UCSD-AML1 (cell line): ENCODE results near the gene MAPK10.
A peak's percentile ranks its signal among the peaks of the same experiment; 100 is the strongest.
"Not testable (repeated sequence)": the region's sequence is repeated elsewhere in the genome, so short reads cannot be mapped to it uniquely, and the experiment has no call there.

Experiments
- DNase-seq: peaks from one replicate; lab custom pipeline; 2025; ENCODE audit not compliant: unreplicated experiment; lab: John Stamatoyannopoulos, UW

The MAPK10 gene

GRCh38 chr4:86048426-86048825, 311.4 kb downstream of the MAPK10 start:
- DNase-seq: no peak

DNA sequence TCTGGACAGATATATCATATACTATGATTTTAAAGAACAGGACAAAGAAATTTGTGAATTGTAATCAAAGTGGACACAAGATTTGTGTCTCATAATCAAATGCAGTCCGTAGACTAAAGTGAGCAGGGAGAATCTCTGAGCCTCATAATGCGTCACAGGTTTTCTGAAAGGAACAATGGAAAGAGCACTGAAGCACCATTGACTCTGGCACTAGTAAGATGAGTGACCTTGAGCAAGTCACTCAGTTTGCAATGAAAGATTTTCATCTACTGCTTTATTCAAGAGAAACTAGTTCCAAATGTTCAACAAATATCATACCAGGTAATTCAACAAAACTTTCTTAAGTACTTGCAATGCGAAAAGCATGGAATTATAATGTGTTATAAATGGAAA, 315.3 kb downstream of the MAPK10 start:
- DNase-seq: no peak

- DNase-seq: no peak
These were observed 315.9 kb downstream of the MAPK10 start for GRCh38 chr4:86043755-86044592.

GRCh38 chr4:86038037-86038436, 321.8 kb downstream of the MAPK10 start:
- no peak for DNase-seq

- DNase-seq: no peak
These were observed 323.1 kb downstream of the MAPK10 start for GRCh38 chr4:86036736-86037135.

- no peak for DNase-seq
These were observed 324.2 kb downstream of the MAPK10 start for GRCh38 chr4:86035688-86036087.

DNA sequence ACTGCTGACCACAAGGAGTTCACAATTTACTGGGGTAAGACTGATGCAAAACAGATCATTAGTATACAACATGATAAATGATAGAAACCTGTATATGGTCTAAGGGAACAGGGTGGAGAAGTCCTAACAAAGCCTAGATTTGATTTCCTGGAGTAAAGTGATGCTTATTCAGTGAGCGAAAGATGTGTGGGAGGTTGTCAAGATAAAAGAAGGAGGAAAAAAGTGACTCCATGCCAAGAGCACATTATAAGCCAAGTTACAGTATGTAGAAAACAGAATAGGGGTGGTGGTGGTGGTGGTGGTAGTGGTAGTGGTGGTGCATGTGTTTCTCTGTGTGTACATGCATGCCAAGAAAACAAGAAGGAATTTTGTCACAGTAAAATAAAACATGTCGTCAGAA, 325.2 kb downstream of the MAPK10 start:
- no peak for DNase-seq

- DNase-seq: peak; percentile 27
These were observed 326.7 kb downstream of the MAPK10 start for GRCh38 chr4:86033171-86033570.

GRCh38 chr4:86032476-86033022, 327.3 kb downstream of the MAPK10 start:
- DNase-seq: peak; percentile 18

- DNase-seq: no peak
These were observed 327.9 kb downstream of the MAPK10 start for GRCh38 chr4:86031927-86032326.

- DNase-seq: no peak
These were observed 333.1 kb downstream of the MAPK10 start for GRCh38 chr4:86026720-86027119.

DNA sequence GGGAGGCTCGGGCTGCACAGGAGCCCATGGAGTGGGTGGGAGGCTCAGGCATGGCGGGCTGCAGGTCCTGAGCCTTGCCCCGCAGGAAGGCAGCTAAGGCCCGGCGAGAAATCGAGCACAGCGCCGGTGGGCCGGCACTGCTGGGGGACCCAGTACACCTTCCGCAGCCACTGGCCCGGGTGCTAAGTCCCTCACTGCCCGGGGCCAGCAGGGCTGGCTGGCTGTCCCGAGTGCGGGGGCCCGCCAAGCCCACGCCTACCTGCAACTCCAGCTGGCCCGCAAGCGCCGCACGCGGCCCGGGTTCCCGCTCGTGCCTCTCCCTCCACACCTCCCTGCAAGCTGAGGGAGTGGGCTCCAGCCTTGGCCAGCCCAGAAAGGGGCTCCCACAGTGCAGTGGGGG, 338.2 kb downstream of the MAPK10 start:
- not testable (repeated sequence) for DNase-seq

GRCh38 chr4:86019906-86020305, 339.9 kb downstream of the MAPK10 start:
- no peak for DNase-seq

GRCh38 chr4:86019362-86019761, 340.5 kb downstream of the MAPK10 start:
- no peak for DNase-seq

DNA sequence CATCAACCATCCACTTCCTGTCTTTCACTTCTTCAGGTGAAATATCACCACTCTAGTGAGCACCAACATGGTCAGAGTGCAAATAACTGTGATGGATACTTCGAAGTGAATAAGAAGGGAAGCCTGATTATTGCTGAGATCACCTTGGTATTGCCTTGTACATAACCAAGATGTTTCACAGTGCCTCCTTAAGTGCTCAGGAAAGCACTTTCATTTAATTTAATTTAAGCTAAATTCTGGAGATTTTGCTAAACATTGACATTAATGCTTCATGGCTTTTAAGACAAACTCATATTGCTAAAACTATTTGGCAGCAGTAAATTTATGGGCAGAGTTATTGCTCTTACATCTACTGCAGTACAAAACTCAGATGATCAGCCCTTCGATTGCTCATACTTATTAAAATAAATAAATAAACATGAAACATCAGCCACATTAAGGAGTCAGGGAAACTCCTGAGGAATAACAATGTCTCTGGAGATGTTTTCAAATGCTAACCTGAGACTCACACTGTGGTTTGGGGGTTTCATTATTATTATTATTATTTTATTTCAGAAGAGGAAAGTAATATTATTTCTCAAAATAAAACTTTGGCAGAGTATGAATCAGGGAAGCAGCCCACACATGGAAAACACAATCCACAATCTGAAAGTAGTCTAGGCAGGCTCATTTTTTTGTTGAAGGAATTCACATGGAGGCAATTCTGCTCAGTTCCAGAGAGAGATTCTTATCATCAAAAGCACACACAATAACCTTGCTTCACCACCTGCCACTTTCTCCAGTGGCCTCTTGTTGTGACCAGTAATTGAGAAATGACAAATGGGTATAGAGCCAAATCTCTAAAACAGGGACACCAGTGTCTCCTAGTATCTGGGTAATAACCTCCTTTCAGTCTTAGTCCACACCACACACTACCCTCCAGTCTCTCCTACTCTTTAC, 344.2 kb downstream of the MAPK10 start:
- no peak for DNase-seq

DNA sequence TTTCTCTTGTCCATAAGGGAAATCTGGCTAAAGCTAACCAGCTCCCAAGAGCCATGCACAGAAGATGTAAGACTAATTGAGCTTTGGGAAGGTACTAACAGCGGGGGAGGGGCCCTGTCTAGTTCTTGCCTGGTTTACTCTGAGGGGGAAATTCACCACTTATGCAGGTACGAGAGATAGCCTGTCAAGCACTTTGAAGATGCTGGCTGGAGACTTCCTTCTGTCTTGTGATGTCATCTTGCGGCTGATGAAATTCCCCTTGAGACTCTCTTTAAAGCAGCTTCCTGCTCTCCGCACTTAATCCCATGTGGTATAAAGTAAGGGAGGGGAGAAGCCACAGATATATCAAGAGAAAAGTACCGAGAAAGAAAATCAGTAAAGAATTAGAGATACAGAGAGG, 345.3 kb downstream of the MAPK10 start:
- no peak for DNase-seq

DNA sequence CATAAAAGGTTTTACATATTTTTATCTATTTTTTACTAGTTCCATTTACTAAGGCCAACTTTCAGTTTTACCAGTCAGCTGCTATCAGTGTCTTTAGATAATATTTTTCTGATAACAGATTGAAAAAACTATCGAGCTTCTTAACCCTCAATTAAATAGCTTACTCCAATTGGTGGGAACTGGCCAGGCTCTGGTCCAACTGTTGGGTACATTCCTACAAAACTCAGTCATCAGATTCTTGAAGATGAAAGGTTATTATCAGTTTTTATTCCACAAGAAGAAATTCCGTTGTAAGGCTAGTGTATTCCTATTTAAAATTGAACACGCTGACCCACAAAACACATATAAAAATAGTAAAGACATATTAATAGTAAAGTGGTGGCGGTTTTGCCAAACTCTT, 346.2 kb downstream of the MAPK10 start:
- DNase-seq: no peak

DNA sequence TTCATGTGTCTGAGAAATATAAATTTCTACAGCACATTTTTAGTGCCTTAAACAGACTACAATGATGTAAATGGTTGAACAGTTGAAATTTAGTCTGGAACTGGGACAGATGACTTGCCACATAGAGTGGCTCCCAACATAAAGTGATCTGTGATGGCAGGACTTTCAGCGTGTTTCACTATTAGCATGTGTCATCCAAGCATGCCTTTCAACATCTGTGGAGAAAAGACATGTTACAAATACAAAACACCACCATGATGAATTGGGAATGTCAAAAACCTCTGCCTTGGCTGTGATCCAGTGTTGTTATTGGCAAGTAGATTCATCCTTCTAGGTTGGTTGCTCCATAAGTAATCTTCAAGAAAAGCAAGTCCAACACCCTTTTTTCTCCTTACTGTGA, 348.7 kb downstream of the MAPK10 start:
- no peak for DNase-seq

GRCh38 chr4:86007042-86007441, 352.8 kb downstream of the MAPK10 start:
- no peak for DNase-seq

DNA sequence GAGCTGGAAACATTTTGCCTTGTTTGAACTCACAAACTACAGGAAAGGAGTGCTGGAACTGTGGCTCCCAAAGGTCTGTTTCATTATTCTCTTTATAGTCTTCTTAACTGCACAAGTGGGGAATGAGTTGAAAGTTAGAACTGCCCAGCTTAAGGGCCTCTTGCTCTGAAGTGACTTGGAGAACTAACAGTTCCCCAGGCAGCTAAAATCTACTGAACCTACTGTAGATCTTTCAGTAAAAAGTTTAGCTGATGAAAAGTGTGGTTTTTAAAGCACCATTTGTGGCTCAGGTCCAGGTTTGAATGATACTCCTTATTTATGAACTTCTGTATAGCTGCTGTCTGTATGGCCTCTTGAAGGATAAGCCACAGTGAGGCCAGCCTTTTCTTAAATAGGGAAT, 353.8 kb downstream of the MAPK10 start:
- DNase-seq: no peak

GRCh38 chr4:86004030-86004429, 355.8 kb downstream of the MAPK10 start:
- no peak for DNase-seq

DNA sequence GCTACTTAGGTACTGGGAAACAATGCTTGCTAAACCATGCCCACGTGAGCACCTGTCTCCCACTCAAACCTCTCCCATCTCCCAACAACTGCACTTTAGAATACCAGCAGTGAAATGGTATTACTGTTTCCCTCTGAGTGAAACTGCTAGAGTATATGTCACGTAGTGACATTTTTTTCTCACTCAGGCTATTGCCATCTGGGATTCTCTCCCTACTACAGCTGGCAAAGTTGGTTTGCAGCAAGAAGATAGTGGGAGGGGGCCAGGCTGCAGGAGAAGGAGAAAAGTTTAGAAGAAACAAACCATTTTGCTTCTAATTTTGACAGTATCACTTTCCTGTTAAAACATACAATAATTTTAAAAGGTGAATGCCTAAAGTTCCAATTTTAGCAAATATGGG, 358.3 kb downstream of the MAPK10 start:
- no peak for DNase-seq
